T-helper 2 cell treated with Interferon-gamma antibody and Interleukin-4, amounts not matched to agents 5 μg/mL and 100 μg/mL, for 36 hours (primary cell): ENCODE data around the gene PRPF39.

Experiments used
- DNase-seq: peaks from one replicate; pipeline ENCODE4 v3.0.0; 2021; ENCODE audit warnings: low spot score
- H3K27ac Mint-ChIP-seq: one replicate; pipeline ENCODE4 v1.8.0; 2021; ENCODE audit warnings: mild to moderate bottlenecking, mixed read lengths
- H3K27me3 Mint-ChIP-seq: one replicate; pipeline ENCODE4 v1.8.0; 2021; ENCODE audit warnings: low read depth, mixed read lengths
- H3K36me3 Mint-ChIP-seq: one replicate; pipeline ENCODE4 v1.8.0; 2021; ENCODE audit warnings: low read depth, mixed read lengths
- H3K4me1 Mint-ChIP-seq: one replicate; pipeline ENCODE4 v1.8.0; 2021; ENCODE audit warnings: low read depth, mixed read lengths
- H3K4me3 Mint-ChIP-seq: one replicate; pipeline ENCODE4 v1.8.0; 2022; ENCODE audit warnings: mild to moderate bottlenecking, moderate library complexity, mixed read lengths
- H3K9me3 Mint-ChIP-seq: one replicate; pipeline ENCODE4 v1.8.0; 2021; ENCODE audit warnings: mixed read lengths

PRPF39 gene

GRCh38 chr14:45095143-45095542 is 11.2 kb downstream of the PRPF39 start:
- Mint-ChIP-seq H3K9me3 (no peaks in the 10 kb centered on the region), H3K4me3 (no peak overlapping the region), H3K27me3 (no peaks in the 10 kb centered on the region), H3K27ac (no peak overlapping the region), H3K36me3 (peaks cover 53% of the 10 kb centered on the region), H3K4me1 (peaks cover 6% of the 10 kb centered on the region)
- DNase-seq, result no peak

GRCh38 chr14:45096218-45096617 is 12.3 kb downstream of the PRPF39 start:
- Mint-ChIP-seq H3K9me3 (no peaks in the 10 kb centered on the region), H3K27ac (no peak overlapping the region), H3K36me3 (peaks cover 61% of the 10 kb centered on the region), H3K27me3 (no peaks in the 10 kb centered on the region), H3K4me3 (no peak overlapping the region), H3K4me1 (peaks cover 2% of the 10 kb centered on the region)
- DNase-seq, result no peak

GRCh38 chr14:45103806-45104205 is 19.9 kb downstream of the PRPF39 start:
- H3K36me3 Mint-ChIP-seq, result peaks cover 55% of the 10 kb centered on the region
- no peaks in the 10 kb centered on the region for H3K27me3 Mint-ChIP-seq
- no peaks in the 10 kb centered on the region for H3K9me3 Mint-ChIP-seq
- no peak for DNase-seq
- H3K27ac Mint-ChIP-seq, result no peak overlapping the region
- peaks cover 3% of the 10 kb centered on the region for H3K4me1 Mint-ChIP-seq
- H3K4me3 Mint-ChIP-seq, result no peak overlapping the region

- DNase-seq, result no peak
- Mint-ChIP-seq H3K4me1 (peaks cover 3% of the 10 kb centered on the region), H3K27ac (no peak overlapping the region), H3K27me3 (no peaks in the 10 kb centered on the region), H3K9me3 (no peaks in the 10 kb centered on the region), H3K4me3 (no peak overlapping the region), H3K36me3 (peaks cover 56% of the 10 kb centered on the region)
Observed at GRCh38 chr14:45104561-45104960, 20.6 kb downstream of the PRPF39 start.

- Mint-ChIP-seq H3K27me3 (no peaks in the 10 kb centered on the region), H3K4me3 (no peak overlapping the region), H3K4me1 (peaks cover 12% of the 10 kb centered on the region), H3K27ac (peak overlapping the region; percentile 58), H3K36me3 (peaks cover 67% of the 10 kb centered on the region), H3K9me3 (no peaks in the 10 kb centered on the region)
- no peak for DNase-seq
Observed at GRCh38 chr14:45112896-45113781, 29.2 kb downstream of the PRPF39 start.

GRCh38 chr14:45114327-45114726 is 30.4 kb downstream of the PRPF39 start:
- Mint-ChIP-seq H3K4me1 (peaks cover 12% of the 10 kb centered on the region), H3K27ac (no peak overlapping the region), H3K4me3 (no peak overlapping the region), H3K27me3 (no peaks in the 10 kb centered on the region), H3K36me3 (peaks cover 65% of the 10 kb centered on the region), H3K9me3 (no peaks in the 10 kb centered on the region)
- DNase-seq, result no peak

- Mint-ChIP-seq H3K9me3 (no peaks in the 10 kb centered on the region), H3K4me3 (no peak overlapping the region), H3K27ac (no peak overlapping the region), H3K27me3 (no peaks in the 10 kb centered on the region), H3K36me3 (peaks cover 53% of the 10 kb centered on the region), H3K4me1 (peaks cover 4% of the 10 kb centered on the region)
- no peak for DNase-seq
Observed at GRCh38 chr14:45118594-45118993, 34.7 kb downstream of the PRPF39 start.

GRCh38 chr14:45120096-45120495 is 36.2 kb downstream of the PRPF39 start:
- DNase-seq, result no peak
- Mint-ChIP-seq H3K27me3 (no peaks in the 10 kb centered on the region), H3K9me3 (no peaks in the 10 kb centered on the region), H3K4me3 (no peak overlapping the region), H3K27ac (no peak overlapping the region), H3K4me1 (no peaks in the 10 kb centered on the region), H3K36me3 (peaks cover 56% of the 10 kb centered on the region)

GRCh38 chr14:45123271-45123670 is 39.4 kb downstream of the PRPF39 start:
- Mint-ChIP-seq H3K27ac (no peak overlapping the region), H3K9me3 (no peaks in the 10 kb centered on the region), H3K36me3 (peaks cover 46% of the 10 kb centered on the region), H3K4me1 (peaks cover 2% of the 10 kb centered on the region), H3K27me3 (no peaks in the 10 kb centered on the region), H3K4me3 (no peak overlapping the region)
- no peak for DNase-seq

- no peak overlapping the region for H3K27ac Mint-ChIP-seq
- peaks cover 5% of the 10 kb centered on the region for H3K4me1 Mint-ChIP-seq
- no peaks in the 10 kb centered on the region for H3K9me3 Mint-ChIP-seq
- no peak for DNase-seq
- H3K36me3 Mint-ChIP-seq, result peaks cover 35% of the 10 kb centered on the region
- H3K27me3 Mint-ChIP-seq, result no peaks in the 10 kb centered on the region
- no peak overlapping the region for H3K4me3 Mint-ChIP-seq
Observed at GRCh38 chr14:45125754-45126153, 41.8 kb downstream of the PRPF39 start.

GRCh38 chr14:45128963-45129629 is 45.2 kb downstream of the PRPF39 start:
- no peak for DNase-seq
- H3K4me1 Mint-ChIP-seq, result peaks cover 17% of the 10 kb centered on the region
- H3K36me3 Mint-ChIP-seq, result peaks cover 23% of the 10 kb centered on the region
- no peak overlapping the region for H3K4me3 Mint-ChIP-seq
- H3K9me3 Mint-ChIP-seq, result no peaks in the 10 kb centered on the region
- no peak overlapping the region for H3K27ac Mint-ChIP-seq
- H3K27me3 Mint-ChIP-seq, result no peaks in the 10 kb centered on the region

GRCh38 chr14:45133683-45134050 is 49.8 kb downstream of the PRPF39 start:
- H3K27ac Mint-ChIP-seq, result peak overlapping the region; percentile 97
- peaks cover 4% of the 10 kb centered on the region for H3K36me3 Mint-ChIP-seq
- H3K4me1 Mint-ChIP-seq, result peaks cover 27% of the 10 kb centered on the region

GRCh38 chr14:45134051-45134958 is 50.4 kb downstream of the PRPF39 start, which contains the start of gene FKBP3:
TSS of gene FKBP3 (minus strand) at chr14:45134481. CDS start at chr14:45134456, 25 bp downstream.
- Mint-ChIP-seq H3K27ac (peak within 1 kb of the TSS; percentile 97), H3K27me3 (no peaks in the 10 kb centered on the region), H3K36me3 (peaks cover 5% of the 10 kb centered on the region), H3K4me3 (peak within 1 kb of the TSS; percentile 100), H3K4me1 (peaks cover 31% of the 10 kb centered on the region), H3K9me3 (no peaks in the 10 kb centered on the region)
- DNase-seq, result peak; percentile 94

More at GRCh38 chr14:45133683-45134050, 49.8 kb downstream of the PRPF39 start:
- Mint-ChIP-seq H3K27me3 (no peaks in the 10 kb centered on the region), H3K4me3 (peak overlapping the region; percentile 100), H3K9me3 (no peaks in the 10 kb centered on the region)
- DNase-seq, result no peak
